LHCN-M2 (cell line): ENCODE measurements around the gene PALM3. TPM values are rescaled to one million over a fixed set of nuclear protein-coding genes. Genes with fewer than 3 reads are reported as not detected.
"Not testable (repeated sequence)": the region's sequence is repeated elsewhere in the genome, so short reads cannot be mapped to it uniquely, and the experiment has no call there.

Experiments used
- DNase-seq: peaks from one replicate; pipeline ENCODE4 v3.0.0-alpha.2; 2012; ENCODE audit warnings: low read depth
- total RNA-seq: library from RNA; depleted of rRNA; stranded (reverse); fragments of >200 nt; gene quantifications from 2 replicates; pipeline ENCODE4 v1.2.3, GENCODE V29; 2014

PALM3 gene
- total RNA-seq, 1 experiment from 2014 or later: 0.11 TPM

DNA sequence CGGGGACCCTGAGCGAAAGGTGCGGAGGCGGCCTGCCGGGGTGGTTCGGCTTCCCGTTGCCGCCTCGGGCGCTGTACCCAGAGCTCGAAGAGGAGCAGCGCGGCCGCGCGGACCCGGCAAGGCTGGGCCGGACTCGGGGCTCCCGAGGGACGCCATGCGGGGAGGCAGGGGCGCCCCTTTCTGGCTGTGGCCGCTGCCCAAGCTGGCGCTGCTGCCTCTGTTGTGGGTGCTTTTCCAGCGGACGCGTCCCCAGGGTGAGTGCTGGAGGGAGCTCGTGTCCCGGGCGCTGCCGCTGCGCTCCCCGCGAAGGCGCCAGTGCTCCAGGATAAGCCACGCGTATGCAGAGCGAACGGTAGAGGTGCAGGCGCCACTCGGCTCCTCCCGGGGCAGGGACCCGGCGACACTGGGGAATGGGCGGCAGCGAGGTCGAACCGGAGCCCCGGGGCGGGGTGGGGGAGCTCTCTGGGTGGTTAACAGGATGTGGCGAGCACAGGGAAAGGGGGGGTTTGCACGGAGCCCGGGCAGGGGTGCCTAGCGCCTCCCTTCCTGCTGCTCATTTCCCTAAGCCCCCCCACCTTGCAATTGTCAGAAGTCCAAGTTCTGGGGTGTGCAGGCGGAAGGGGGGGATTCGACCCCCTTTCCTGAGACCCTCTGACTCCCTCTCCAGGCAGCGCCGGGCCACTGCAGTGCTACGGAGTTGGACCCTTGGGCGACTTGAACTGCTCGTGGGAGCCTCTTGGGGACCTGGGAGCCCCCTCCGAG is 30.0 kb downstream of the PALM3 start, which contains the start of gene IL27RA:
IL27RA (plus strand) TSS at position 44 of the 762 bp plus-strand sequence; CDS start at position 155, 111 bp downstream.
- DNase-seq: peak; percentile 28

DNA sequence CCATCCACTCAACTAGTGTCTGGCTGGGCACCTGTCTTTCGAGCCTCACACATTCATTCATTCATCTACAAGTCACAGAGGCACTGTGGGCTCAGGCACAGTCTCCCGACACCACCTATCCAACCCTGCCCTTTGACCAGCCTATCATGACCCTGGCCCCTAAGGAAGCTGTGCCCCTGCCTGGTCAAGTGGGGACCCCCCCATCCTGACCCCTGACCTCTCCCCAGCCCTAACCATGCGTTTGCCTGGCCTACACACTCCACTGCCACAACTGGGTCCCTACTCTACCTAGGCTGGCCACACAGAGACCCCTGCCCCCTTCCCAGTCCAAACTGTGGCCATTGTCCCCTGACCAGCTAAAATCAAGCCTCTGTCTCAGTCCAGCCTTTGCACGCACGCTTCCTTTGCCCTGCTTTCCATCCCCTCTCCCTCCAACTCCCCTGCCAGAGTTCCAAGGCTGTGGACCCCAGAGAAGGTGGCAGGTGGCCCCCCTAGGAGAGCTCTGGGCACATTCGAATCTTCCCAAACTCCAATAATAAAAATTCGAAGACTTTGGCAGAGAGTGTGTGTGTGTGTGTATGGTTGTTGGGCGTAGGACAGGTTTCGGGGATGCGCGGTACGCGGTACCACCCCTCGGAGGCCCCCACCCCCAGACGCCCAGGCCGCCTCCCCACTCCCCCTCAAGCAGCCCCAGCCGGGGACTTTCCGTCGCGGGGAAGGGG is 30.7 kb downstream of the PALM3 start:
- no peak for DNase-seq

DNA sequence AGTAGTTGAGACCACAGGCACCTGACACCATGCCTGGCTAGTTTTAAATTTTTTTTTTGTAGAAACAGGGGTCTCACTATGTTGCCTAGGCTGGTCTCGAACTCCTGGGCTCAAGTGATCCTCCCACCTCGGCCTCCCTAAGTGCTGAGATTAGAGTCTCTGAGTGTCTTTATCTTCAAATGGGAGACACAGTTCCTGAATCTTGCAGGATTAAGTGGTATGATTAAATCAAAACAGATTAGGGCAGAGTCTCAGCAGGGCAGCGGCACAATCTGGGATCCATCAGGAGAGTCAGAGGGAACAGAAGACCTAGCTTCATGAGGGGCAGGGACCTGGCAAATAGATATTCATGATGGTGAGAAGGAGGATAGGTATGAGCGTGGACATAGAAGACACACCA is 33.0 kb downstream of the PALM3 start:
- DNase-seq: no peak

DNA sequence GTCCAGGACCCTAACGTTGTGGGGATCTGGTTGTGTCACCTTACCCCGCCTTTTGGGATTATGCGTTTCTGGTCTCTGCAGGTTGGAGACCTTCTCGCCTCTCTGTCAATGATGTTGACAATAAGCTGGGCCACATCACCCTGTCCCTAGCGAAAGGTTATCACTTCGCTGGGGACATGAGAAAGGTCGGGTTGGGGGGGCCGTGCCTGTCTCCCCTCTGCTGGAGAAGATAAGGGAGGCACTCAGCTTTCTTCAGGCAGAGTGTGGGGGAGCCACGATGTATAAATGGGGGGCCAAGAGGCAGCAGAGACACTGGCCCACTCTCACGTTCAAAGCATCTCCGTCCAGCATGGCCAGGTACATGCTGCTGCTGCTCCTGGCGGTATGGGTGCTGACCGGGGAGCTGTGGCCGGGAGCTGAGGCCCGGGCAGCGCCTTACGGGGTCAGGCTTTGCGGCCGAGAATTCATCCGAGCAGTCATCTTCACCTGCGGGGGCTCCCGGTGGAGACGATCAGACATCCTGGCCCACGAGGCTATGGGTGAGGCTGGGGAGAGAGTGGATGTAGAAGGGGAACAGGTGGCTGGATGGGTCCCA is 33.9 kb downstream of the PALM3 start, which contains the start of gene RLN3:
RLN3 (plus strand) TSS at position 293 of the 595 bp plus-strand sequence; CDS start at position 350, 57 bp downstream.
- no peak for DNase-seq

DNA sequence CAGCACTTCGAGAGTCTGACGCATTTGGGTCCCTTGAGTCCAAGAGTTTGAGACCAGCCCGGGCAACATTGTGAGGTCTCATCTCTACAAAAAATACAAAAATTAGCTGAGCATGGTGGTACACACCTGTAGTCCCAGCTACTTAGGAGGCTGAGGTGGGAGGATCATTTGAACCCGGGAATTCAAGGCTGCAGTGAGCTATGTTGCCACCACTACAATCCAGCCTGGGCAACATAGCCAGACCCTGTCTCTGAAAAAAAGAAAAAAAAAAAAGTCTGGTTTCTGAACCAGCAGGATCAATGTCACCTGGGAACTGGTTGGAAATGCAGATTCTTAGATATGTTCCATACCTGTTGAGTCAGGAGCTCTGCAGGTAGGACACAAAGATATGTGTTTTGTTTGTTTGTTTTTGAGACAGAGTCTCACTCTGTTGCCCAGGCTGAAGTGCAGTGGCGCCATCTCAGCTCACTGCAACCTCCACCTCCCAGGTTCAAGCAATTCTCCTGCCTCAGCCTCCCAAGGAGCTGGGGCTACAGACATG is 35.2 kb downstream of the PALM3 start:
- not testable (repeated sequence) for DNase-seq

DNA sequence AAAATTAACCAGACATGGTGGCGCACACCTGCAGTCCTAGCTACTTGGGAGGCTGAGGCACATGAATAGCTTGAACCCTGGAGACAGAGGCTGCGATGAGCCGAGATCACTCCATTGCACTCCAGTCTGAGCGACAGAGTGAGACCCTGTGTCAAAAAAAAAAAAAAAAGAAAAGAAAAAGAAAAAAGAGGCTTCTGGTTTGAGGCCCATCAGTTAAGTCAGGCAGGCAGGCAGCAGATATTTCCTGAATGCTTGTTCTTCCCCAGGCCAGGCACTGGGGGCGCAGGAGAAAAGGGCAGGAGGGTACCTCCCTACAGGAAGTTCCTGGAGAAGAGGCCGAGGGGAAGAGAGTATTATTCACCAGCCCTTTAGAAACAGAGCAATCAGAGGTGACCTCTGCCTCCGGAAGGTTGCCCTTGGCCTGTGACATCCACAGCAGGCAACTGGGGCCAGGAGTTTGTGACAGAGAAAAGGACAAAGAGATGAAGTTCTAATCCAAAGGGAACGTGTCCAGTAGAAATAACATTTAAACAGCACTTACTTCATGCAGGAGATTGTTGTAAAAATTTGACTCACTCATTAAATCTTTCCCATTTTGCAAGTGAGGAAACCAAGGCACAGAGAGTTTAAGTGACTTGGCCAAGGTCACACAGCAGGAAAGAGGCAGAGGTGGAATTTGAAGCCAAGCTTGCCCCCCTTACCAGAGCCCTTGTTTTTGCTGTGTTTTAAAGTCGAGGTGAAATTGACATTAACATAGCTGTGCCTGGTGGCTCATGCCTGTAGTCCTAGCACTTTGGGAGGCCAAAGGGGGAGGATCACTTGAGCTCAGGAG is 38.3 kb downstream of the PALM3 start:
- peak; percentile 20 for DNase-seq

DNA sequence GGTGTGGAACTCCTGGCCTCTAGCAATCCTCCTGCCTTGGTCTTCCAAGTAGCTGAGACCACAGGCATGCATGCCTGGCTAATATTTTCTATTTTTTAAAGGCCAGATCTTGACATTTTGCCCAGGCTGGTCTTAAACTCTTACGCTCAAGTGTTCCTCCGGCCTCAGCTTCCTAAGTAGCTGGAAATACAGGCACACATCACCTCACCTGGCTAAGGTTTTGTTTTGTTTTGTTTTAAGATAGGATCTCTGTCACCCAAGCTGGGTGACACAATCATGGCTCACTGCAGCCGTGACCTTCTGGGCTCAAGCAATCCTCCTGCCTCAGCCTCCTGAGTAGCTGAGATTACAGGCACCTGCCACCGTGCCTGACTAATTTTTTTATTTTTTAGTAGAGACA is 39.4 kb downstream of the PALM3 start:
- no peak for DNase-seq

DNA sequence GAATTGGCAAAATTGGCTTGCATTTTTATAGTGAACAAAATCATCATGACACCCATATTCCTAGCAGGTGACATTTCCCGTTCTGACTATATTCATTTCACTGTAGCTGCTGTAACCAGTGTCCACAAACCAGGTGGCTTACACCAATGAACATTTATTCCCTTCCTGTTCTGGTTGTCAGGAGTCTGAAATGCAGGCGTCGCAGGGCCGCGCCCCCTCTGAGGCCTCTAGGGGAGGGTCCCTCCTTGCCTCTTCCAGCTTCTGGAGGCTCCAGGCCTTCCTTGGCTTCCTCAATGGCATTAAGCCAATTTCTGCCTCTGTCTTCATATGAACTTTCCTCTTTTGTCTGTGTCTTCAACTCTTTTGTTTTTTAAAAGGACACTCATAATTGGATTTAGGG is 40.4 kb downstream of the PALM3 start:
- no peak for DNase-seq

DNA sequence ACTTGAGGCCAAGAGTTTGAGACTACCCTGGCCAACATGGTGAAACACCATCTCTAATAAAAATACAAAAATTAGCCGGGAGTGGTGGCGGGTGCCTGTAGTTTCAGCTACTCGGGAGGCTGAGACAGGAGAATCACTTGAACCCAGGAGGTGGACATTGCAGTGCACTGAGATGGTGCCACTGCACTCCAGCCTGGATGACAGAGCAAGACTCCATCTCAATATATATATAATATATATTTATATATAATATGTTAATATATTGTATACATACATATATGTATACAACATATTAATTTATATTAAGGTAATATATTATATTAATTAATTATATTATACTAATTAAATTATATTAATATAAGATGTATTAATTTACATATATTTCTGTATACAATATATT is 42.1 kb downstream of the PALM3 start:
- not testable (repeated sequence) for DNase-seq

DNA sequence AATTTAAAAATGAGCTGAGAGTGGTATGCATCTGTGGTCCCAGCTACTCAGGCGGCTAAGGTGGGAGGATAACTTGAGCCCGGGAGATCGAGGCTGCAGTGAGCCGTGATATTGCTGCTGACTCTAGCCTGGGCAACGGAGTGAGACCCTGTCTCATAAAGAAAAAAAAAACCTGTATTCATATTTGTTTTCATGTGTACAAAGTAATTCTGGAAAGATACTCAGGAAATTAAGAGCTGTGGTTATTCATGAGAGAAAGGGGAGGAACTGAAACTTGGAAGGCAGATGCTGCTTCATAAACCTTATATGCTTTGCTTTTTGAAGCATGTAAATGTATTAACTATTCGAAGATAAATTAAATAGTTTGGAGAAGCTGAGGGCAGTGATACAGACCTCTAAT is 42.8 kb downstream of the PALM3 start:
- no peak for DNase-seq

DNA sequence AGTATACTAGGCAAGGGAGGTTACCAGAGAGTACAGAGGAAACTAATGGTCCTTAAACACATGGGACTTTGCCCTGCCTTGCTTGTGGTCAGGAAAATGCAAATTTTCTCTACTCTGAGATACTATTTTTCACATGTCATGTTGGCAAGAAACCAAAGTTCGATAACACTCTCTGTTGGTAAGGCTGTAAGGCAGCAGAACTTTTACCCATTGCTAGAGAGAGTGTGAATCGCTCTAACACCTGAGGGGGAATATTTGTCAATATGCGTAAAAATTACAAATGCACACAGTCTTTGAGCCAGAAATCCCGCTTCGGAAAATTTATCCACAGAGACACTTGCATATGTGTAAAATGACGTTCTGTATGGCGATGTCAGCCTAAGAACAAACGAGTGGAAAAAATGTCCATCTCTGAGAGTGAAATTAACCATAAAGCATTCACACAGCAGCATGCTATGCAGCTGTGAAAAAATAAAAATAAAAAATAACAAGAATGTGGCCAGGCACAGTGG is 46.3 kb downstream of the PALM3 start:
- no peak for DNase-seq

DNA sequence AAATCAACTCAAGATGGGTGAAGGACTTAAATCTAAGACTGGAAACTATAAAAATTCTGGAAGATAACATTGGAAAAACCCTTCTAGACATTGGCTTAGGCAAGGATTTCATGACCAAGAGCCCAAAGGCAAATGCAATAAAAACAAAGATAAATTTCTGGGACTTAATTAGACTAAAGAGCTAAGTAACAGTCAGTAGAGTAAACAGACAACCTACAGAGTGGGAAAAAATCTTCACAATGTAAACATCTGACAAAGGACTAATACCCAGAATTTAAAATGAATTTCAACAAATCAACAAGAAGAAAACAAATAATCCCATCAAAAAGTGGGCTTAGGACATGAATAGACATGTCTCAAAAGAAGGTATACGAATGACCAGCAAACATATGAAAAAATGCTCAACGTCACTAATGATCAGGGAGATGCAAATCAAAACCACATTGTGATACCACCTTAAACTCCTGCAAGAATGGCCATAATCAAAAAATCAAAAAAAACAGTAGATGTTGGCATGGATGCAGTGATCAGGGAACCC is 49.4 kb downstream of the PALM3 start:
- no peak for DNase-seq

DNA sequence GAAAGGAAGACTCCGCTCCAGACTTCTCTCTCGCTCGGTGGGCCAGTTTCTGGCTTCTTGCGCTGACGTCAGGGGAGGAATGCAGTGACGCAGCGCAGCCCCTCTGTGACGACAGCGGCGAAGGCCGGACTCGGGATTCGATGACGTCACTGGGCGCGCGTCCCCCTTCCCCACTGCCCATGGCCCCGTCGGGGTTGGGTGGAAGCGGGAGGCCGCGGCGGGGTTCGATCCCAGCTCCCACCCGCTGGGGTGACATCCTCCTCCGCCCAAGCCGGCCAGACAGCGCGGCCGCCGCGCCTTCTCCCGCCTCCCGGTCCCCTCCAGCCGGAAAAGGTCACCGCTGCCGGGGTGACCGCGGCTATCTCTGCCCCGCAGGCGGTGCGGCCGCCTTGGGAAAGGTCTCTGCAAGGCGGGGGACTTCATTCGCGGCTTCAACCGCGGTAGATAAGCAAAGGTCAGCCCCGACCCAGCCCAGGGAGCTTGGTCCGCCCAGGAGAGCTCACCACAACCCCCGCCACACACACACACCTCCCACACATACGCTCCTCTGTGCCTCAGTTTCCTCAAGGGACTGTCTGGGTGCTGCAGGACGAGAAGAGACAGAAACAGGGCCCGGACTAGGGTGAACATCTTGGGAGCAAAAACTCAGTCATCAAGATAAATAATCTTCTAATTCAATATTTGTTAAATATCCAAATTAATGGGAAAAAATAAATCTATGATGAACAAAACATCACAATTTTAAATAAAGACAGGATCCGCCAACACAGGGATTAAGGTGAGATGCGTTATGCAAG is 54.9 kb downstream of the PALM3 start:
- DNase-seq: no peak

DNA sequence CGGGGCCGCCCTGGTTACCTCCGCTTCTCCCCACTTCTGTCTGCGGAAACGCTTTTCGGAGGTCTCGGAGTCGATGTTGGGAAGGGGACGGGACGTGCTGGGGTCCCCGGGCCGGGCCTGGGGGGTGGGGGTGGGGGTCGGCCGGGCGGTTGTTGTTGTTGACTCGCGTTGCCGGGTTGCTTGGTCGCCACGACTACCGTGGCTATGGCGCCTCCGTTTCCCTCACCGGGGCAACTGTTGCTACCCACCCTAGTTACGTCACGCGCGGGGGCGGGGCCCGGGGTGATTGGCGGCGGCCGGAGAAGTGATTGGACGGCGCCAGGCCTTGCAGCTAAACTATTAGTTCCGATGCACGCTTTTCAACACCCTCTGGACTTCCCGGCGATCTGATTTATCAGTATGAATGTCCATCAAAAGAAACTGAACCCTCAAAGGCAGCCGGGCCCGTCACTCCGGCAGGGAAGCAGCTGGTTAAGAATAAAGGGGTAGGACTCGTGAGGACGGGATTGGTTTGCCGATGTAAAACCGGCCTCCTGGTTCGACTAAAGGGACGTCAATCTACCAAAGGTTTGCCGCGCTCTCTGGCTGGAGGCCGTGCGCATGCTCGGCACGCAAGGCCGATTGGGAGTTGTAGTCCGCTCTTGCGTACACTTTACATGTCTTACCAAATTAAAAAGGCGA is 55.7 kb downstream of the PALM3 start, which contains the start of gene RFX1:
RFX1 (minus strand) TSS at position 236 of the 681 bp plus-strand sequence. CDS start 12,477 bp downstream, outside the sequence.
- peak; percentile 100 for DNase-seq

DNA sequence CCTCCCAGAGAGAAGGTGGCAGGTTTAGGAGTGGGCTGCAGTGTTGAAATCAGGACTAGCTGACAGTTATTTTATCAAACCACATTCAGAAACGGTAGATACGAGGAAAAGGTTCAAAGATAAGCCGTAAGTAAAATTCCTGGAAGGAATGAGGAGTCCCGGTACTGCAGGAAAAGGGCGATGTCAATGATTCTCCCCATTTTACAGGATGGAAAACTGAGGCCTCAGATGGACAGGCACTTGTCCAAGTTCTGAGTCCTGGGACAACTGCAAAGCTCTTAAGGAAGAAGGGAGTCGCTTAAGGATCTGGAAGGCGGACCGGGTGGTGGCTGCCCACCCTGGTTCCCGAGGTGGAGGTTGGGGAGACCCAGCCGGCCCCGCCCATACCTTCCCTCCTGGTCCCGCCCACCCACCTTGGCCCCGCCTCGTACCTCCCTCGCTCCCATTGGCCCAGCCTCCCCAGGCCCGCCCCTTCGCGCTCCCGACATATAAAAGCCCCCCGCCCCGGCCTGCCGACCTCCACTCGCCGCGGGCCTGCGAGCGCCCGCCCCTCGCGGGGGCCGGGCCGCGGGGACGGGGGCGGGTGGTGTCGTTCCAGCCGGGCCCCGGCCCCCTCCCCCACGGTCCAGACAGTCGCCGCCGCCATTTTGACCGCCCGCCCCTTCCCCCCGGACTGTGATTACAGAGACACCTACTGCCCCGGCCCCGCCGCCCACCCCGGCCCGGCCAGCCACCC is 56.4 kb downstream of the PALM3 start:
- peak; percentile 67 for DNase-seq

DNA sequence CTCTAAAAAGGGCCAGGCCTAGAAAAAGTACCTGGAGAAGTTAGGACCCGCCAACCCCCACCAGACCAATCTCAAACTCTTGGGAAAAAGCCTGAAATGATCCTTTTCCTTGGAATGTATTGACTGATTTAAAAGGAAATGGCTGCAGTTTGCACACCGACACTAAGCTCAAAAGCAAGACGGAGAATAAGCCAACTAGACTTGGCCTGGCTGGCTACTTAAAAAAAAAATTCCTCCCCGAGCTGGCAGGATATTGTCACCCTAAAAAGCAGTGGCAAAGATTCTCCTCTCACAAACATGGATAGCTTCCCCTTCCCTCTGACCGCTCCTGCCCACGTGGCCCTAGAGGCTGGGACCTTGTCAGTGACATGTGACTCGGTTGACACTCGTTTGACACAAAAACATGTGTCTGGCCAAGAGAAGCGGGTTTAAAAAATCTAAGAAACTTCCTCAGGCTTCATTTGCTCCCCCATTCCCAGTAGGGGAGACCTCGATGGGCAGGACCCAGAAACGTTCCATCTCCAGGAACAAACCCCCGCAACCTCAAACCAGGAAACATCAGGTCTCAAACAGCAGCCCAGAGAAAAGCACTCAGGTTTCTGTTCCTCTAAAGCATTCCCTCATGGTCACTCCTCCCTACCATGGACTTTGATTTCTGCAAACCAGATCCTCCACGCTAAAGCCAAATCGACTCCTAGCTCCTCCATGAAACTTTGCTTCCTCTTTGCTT is 57.1 kb downstream of the PALM3 start:
- no peak for DNase-seq
